Trophoblast cell (in vitro differentiated cells and primary cell): ENCODE measurements around the gene NHERF2.
A peak's percentile ranks its signal among the peaks of the same experiment; 100 is the strongest.

Experiments used
- DNase-seq, 2 donors: peaks; one replicate each; pipeline ENCODE4 v3.0.0-alpha.2; 2016
- H2AFZ ChIP-seq: 2 replicates; pipeline ENCODE4 v1.6.1; 2013; ENCODE audit warnings: low read length, moderate library complexity, mild to moderate bottlenecking; ENCODE audit not compliant: insufficient read depth, poor library complexity
- H2AK5ac ChIP-seq: 2 replicates; pipeline ENCODE4 v1.6.1; 2013; ENCODE audit warnings: mild to moderate bottlenecking, low read length
- H2BK120ac ChIP-seq: 2 replicates; pipeline ENCODE4 v1.6.1; 2013; ENCODE audit warnings: low read length, mild to moderate bottlenecking, moderate library complexity; ENCODE audit not compliant: insufficient read depth, poor library complexity
- H2BK12ac ChIP-seq: 2 replicates; pipeline ENCODE4 v1.6.1; 2013; ENCODE audit warnings: mild to moderate bottlenecking, low read length, moderate library complexity
- H2BK5ac ChIP-seq: 2 replicates; pipeline ENCODE4 v1.6.1; 2013; ENCODE audit warnings: low read length, low read depth, moderate library complexity, mild to moderate bottlenecking; ENCODE audit not compliant: poor library complexity
- H3K14ac ChIP-seq: 2 replicates; pipeline ENCODE4 v1.6.1; 2013; ENCODE audit warnings: mild to moderate bottlenecking, low read length
- H3K18ac ChIP-seq: 2 replicates; pipeline ENCODE4 v1.6.1; 2013; ENCODE audit warnings: mild to moderate bottlenecking, low read length
- H3K23ac ChIP-seq: 2 replicates; pipeline ENCODE4 v1.6.1; 2013; ENCODE audit warnings: low read length
- H3K27ac ChIP-seq: 2 replicates; pipeline ENCODE4 v1.5.1; 2013; ENCODE audit warnings: low read depth, mild to moderate bottlenecking, inconsistent platforms, low read length, moderate library complexity
- H3K27me3 ChIP-seq: 2 replicates; pipeline ENCODE4 v1.6.1; 2013; ENCODE audit warnings: inconsistent platforms, mild to moderate bottlenecking, low read length, moderate library complexity; ENCODE audit not compliant: insufficient read depth
- H3K36me3 ChIP-seq, 2 experiments: 1 replicate in 1 of 2; 2 replicates in 1 of 2; pipeline ENCODE4 v1.6.1; 2013; ENCODE audit warnings: low read length in 2 of 2, mild to moderate bottlenecking in 2 of 2, moderate library complexity in 1 of 2; ENCODE audit not compliant: insufficient read depth in 2 of 2, control insufficient read depth in 1 of 2
- H3K4ac ChIP-seq: 2 replicates; pipeline ENCODE4 v1.6.1; 2013; ENCODE audit warnings: low read depth, mild to moderate bottlenecking, low read length, moderate library complexity
- H3K4me1 ChIP-seq, 2 experiments: 1 replicate in 1 of 2; 2 replicates in 1 of 2; pipeline ENCODE4 v1.6.1; 2013; ENCODE audit warnings: low read length in 2 of 2, mild to moderate bottlenecking in 2 of 2, moderate library complexity in 1 of 2; ENCODE audit not compliant: insufficient read depth in 2 of 2, control insufficient read depth in 1 of 2
- H3K4me2 ChIP-seq: 2 replicates; pipeline ENCODE4 v1.6.1; 2013; ENCODE audit warnings: inconsistent platforms, mild to moderate bottlenecking, low read length, moderate library complexity
- H3K4me3 ChIP-seq: 2 replicates; pipeline ENCODE4 v1.5.1; 2013; ENCODE audit warnings: mild to moderate bottlenecking, low read depth, low read length, inconsistent platforms
- H3K79me1 ChIP-seq: one replicate; pipeline ENCODE4 v1.6.1; 2013; ENCODE audit warnings: low read length
- H3K79me2 ChIP-seq: 2 replicates; pipeline ENCODE4 v1.6.1; 2013; ENCODE audit warnings: low read length, mild to moderate bottlenecking; ENCODE audit not compliant: control insufficient read depth, insufficient read depth, poor library complexity
- H3K9ac ChIP-seq: 2 replicates; pipeline ENCODE4 v1.6.1; 2013; ENCODE audit warnings: mild to moderate bottlenecking, low read length
- H3K9me3 ChIP-seq: 2 replicates; pipeline ENCODE4 v1.6.1; 2013; ENCODE audit warnings: low read depth, mild to moderate bottlenecking, control low read depth, inconsistent platforms, low read length; ENCODE audit not compliant: insufficient read depth
- H4K12ac ChIP-seq: 2 replicates; pipeline ENCODE4 v1.6.1; 2013; ENCODE audit warnings: low read depth, mild to moderate bottlenecking, low read length, moderate library complexity
- H4K8ac ChIP-seq: 2 replicates; pipeline ENCODE4 v1.6.1; 2013; ENCODE audit warnings: low read depth, mild to moderate bottlenecking, low read length, moderate library complexity
- H4K91ac ChIP-seq: one replicate; pipeline ENCODE4 v1.6.1; 2013; ENCODE audit warnings: low read depth, mild to moderate bottlenecking, low read length, moderate library complexity
- WGBS: extraction: QIAGEN DNeasy Blood & Tissue Kit; methylation state at CpG from one replicate; pipeline ENCODE4 v1.1.7; 2013; ENCODE audit warnings: missing lambda C conversion rate; ENCODE audit not compliant: insufficient read length, insufficient coverage; ENCODE audit errors: extremely low coverage; 5-methylcytosine and 5-hydroxymethylcytosine counted together

Gene NHERF2

DNA sequence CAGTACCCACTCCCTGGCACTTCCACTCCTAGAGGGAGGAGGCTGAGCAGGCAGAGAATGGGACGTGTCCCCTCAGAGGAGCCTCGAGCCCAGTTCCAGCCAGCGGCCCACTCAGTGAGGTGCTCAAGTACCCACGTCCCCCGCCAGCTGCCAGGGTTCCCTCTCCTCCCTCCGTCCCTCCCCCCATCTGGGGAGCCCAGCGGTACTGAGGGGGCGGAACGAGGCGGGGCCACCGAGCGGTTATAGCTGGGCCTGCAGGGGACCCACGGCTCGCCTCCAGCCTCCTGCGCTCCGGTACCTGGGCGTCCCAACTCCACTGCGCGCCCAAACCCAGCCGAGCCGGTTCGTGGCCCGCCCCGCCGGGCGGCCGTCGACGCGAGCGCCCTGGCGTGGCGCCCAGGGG lies 7.2 kb upstream of the NHERF2 start, which contains the start of gene NPW:
NPW (plus strand) TSS at position 268 of the 403 bp plus-strand sequence.
- Histone ChIP-seq H2BK5ac (no peak within 1 kb of the TSS), H3K23ac (no peak within 1 kb of the TSS), H3K27ac (no peak within 1 kb of the TSS), H2AFZ (no peak within 1 kb of the TSS), H2AK5ac (no peak within 1 kb of the TSS), H3K79me1 (peaks cover 10% of the 10 kb centered on the region), H3K18ac (no peak within 1 kb of the TSS), H3K14ac (no peak within 1 kb of the TSS), H3K36me3 (no peaks in the 10 kb centered on the region), H3K9me3 (peaks cover 2% of the 10 kb centered on the region), H4K12ac (no peak within 1 kb of the TSS), H3K9ac (no peak within 1 kb of the TSS), H3K4me1 (peaks cover 18 to 21% of the 10 kb centered on the region in 2 experiments), H3K79me2 (peaks cover 3% of the 10 kb centered on the region), H4K91ac (no peak within 1 kb of the TSS), H3K4me2 (peak within 1 kb of the TSS; percentile 29), H3K4ac (no peak within 1 kb of the TSS), H2BK120ac (no peak within 1 kb of the TSS), H4K8ac (no peak within 1 kb of the TSS), H3K27me3 (peaks cover 22% of the 10 kb centered on the region), H3K4me3 (no peak within 1 kb of the TSS), H2BK12ac (no peak within 1 kb of the TSS)
- DNase-seq: no peak
- WGBS: no CpG with 5 or more reads among the region's 33 CpGs

DNA sequence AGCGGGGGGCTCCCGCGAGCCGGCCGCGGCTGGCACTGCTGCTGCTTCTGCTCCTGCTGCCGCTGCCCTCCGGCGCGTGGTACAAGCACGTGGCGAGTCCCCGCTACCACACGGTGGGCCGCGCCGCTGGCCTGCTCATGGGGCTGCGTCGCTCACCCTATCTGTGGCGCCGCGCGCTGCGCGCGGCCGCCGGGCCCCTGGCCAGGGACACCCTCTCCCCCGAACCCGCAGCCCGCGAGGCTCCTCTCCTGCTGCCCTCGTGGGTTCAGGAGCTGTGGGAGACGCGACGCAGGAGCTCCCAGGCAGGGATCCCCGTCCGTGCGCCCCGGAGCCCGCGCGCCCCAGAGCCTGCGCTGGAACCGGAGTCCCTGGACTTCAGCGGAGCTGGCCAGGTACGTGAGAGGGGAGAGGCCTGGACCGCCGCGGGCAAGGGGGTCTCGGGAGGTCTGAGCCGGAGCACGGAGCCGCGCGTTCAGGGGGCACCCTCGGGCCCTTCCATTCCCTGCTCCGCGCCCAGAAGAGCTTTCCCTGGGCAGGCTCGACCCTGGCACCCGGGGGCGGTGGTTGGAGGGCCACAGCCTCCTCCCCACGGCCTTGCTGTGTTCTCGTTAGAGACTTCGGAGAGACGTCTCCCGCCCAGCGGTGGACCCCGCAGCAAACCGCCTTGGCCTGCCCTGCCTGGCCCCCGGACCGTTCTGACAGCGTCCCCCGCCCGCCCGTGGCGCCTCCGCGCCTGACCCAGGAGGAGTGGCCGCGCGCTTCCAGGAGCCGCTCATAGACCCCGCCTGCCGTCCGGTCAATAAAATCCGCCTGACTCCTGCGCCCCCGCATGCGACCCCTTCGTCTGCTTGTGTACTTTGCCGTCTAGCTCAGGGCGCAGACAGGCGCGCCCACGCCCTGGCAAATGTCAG lies 6.5 kb upstream of the NHERF2 start:
- Histone ChIP-seq H3K36me3 (no peaks in the 10 kb centered on the region), H3K4me2 (peak overlapping the region; percentile 29), H2BK120ac (no peak overlapping the region), H4K8ac (no peak overlapping the region), H2BK12ac (no peak overlapping the region), H3K79me2 (peaks cover 3% of the 10 kb centered on the region), H3K9me3 (peaks cover 2% of the 10 kb centered on the region), H3K79me1 (peaks cover 10% of the 10 kb centered on the region), H2AFZ (no peak overlapping the region), H4K91ac (no peak overlapping the region), H3K27ac (no peak overlapping the region), H3K18ac (no peak overlapping the region), H3K4me3 (no peak overlapping the region), H3K27me3 (peaks cover 22% of the 10 kb centered on the region), H3K23ac (no peak overlapping the region), H2BK5ac (no peak overlapping the region), H4K12ac (no peak overlapping the region), H3K14ac (no peak overlapping the region), H3K4ac (no peak overlapping the region), H3K9ac (no peak overlapping the region), H3K4me1 (peaks cover 18 to 21% of the 10 kb centered on the region in 2 experiments), H2AK5ac (no peak overlapping the region)
- DNase-seq: no peak
- no CpG with 5 or more reads among the region's 96 CpGs for WGBS

DNA sequence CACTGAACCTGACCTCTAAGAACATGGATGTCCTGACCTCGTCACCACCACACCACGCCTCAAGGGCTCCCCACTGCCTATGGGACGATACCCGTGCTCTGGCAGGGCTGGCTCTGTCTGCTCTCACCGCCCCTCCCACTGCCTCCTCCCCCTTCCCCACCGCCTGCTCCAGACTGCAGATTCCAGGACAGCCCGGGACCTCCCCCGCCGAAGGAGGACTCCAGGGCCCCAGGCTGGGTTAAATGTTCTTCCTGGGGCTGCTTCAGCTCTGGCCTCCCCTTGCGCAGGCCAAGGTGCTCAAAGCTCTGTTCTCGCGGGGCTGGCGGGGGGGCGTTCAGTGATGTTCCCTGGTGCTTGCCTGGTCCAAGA lies 4.0 kb upstream of the NHERF2 start:
- Histone ChIP-seq H3K4ac (peak overlapping the region; percentile 13), H3K4me1 (peaks cover 25 to 28% of the 10 kb centered on the region in 2 experiments), H2AFZ (peak overlapping the region; percentile 23), H3K4me2 (peak overlapping the region; percentile 78), H3K4me3 (peak overlapping the region; percentile 44), H3K79me1 (peaks cover 18% of the 10 kb centered on the region), H4K12ac (peak overlapping the region; percentile 5), H3K79me2 (peaks cover 3% of the 10 kb centered on the region), H3K27ac (peak overlapping the region; percentile 76), H2BK12ac (no peak overlapping the region), H3K36me3 (no peaks in the 10 kb centered on the region), H2AK5ac (no peak overlapping the region), H3K23ac (no peak overlapping the region), H3K27me3 (peaks cover 22% of the 10 kb centered on the region), H2BK120ac (peak overlapping the region; percentile 16), H4K8ac (peak overlapping the region; percentile 63), H3K18ac (no peak overlapping the region), H2BK5ac (peak overlapping the region; percentile 10), H4K91ac (peak overlapping the region; percentile 65), H3K14ac (peak overlapping the region; percentile 35), H3K9me3 (peaks cover 5% of the 10 kb centered on the region), H3K9ac (peak overlapping the region; percentile 48)
- peak in 1 of 2 donors; percentile 47 for DNase-seq
- no CpG with 5 or more reads among the region's 14 CpGs for WGBS

DNA sequence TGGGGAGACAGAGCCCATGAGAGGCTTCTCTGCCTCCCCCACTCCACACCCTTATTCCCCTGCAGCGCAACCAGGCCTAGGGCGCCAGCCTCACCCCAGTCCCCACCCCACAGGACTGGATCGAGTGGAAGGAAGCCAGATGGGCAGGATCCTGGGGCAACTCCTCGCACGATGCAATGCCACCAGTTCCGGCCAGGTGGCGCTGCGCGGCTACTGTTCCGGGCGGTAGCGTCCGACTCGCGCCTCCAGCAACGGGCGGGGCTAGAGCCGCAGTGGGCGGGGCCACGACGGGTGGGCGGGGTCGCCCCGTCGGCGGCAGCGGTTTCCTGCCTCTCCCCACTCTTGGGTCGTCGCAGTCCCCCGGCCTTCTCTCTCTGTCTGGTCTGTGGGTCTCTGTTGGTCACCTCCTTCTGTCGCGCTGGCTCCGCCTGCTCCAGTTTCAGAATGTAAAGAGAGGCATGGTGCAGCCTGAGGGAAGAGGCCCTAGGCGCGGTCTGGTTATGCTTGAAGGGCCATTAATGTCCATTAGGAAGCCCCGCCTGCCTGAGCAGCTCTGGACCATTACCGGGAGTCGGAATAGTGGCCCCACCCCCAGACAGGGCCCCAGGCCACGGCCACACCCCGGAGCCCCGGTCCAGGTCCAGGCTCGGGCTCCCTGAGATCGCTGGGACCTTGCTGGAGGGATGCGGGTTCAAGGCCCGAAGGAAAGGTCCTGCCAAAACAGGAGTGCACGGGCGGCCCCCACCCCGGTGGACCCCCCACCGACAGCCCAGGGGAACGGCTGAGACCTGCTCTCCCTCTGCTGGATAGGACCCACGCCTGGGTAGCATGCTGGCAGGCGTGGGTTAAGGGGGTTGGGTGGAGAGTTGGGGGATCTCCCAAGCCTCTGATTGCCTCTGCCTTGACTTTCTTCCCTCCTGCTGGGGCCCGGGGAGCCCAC lies 3.3 kb upstream of the NHERF2 start:
- Histone ChIP-seq H4K8ac (peak overlapping the region; percentile 82), H3K4ac (peak overlapping the region; percentile 26), H4K91ac (peak overlapping the region; percentile 65), H3K36me3 (no peaks in the 10 kb centered on the region), H3K4me3 (peak overlapping the region; percentile 44), H3K79me1 (peaks cover 18% of the 10 kb centered on the region), H3K14ac (peak overlapping the region; percentile 63), H4K12ac (peak overlapping the region; percentile 54), H3K27ac (peak overlapping the region; percentile 76), H3K9me3 (peaks cover 5% of the 10 kb centered on the region), H3K4me2 (peak overlapping the region; percentile 78), H2AFZ (peak overlapping the region; percentile 23), H3K18ac (peak overlapping the region; percentile 25), H3K79me2 (peaks cover 3% of the 10 kb centered on the region), H3K9ac (peak overlapping the region; percentile 48), H2BK120ac (peak overlapping the region; percentile 24), H2BK5ac (peak overlapping the region; percentile 48), H3K4me1 (peaks cover 29 to 31% of the 10 kb centered on the region in 2 experiments), H2AK5ac (peak overlapping the region; percentile 12), H3K27me3 (peaks cover 20% of the 10 kb centered on the region), H2BK12ac (peak overlapping the region; percentile 62), H3K23ac (no peak overlapping the region)
- no CpG with 5 or more reads among the region's 53 CpGs for WGBS
- DNase-seq: peak; percentile 84 to 96
